IMR-90 (cell line): ENCODE measurements around the gene CHST10. TPM values are rescaled to one million over a fixed set of nuclear protein-coding genes. Genes with fewer than 3 reads are reported as not detected.

Source experiments
- ATAC-seq: fragments of 200-7000 bp; cut with Tn5 transposase; 2 replicates; pipeline ENCODE4 v1.9.1; 2020; ENCODE audit warnings: low read depth, mild to moderate bottlenecking, moderate library complexity
- BruUV-seq: library from RNA; stranded (reverse); fragments of 400-500 nt; replicated peaks from 2 replicates; lab custom pipeline; 2021; lab: Mats Ljungman, UMichigan
- CTCF ChIA-PET: fragments of 300-600 bp; formaldehyde crosslinking; extraction: SDS; loops from one replicate; lab custom pipeline; 2021; ENCODE audit warnings: antibody characterized with exemption; lab: Yijun Ruan, JAX
- POLR2A ChIA-PET: fragments of 300-600 bp; sonication (Branson Sonifier 250); formaldehyde crosslinking; loops from one replicate; lab custom pipeline; 2022; ENCODE audit warnings: antibody characterized with exemption; ENCODE audit not compliant: unreplicated experiment; lab: Charles Lee
- DNase-seq: peaks from one replicate; pipeline ENCODE4 v3.0.0; 2013
- H2AFZ ChIP-seq: replicated peaks from 2 replicates; pipeline ENCODE3; 2013; ENCODE audit warnings: low read length, mild to moderate bottlenecking; ENCODE audit not compliant: poor library complexity
- H2AK5ac ChIP-seq: 2 replicates; pipeline ENCODE4 v1.6.1; 2013; ENCODE audit warnings: low read depth, low read length, inconsistent platforms
- H2AK9ac ChIP-seq: replicated peaks from 2 replicates; pipeline ENCODE3; 2013; ENCODE audit warnings: mild to moderate bottlenecking, low read depth, low read length, moderate library complexity; ENCODE audit not compliant: poor library complexity
- H2BK120ac ChIP-seq: 2 replicates; pipeline ENCODE4 v1.6.1; 2013; ENCODE audit warnings: low read depth, low read length, inconsistent platforms
- H2BK15ac ChIP-seq: 3 replicates; pipeline ENCODE4 v1.6.1; 2013; ENCODE audit warnings: low read depth, low read length, inconsistent platforms
- H2BK20ac ChIP-seq: 2 replicates; pipeline ENCODE4 v1.6.1; 2013; ENCODE audit warnings: low read depth, mild to moderate bottlenecking, inconsistent platforms, low read length, moderate library complexity
- H2BK5ac ChIP-seq: 2 replicates; pipeline ENCODE4 v1.6.1; 2013; ENCODE audit warnings: mild to moderate bottlenecking, low read depth, low read length, inconsistent platforms; ENCODE audit not compliant: poor library complexity, severe bottlenecking
- H3K14ac ChIP-seq: replicated peaks from 2 replicates; pipeline ENCODE4 v1.6.1; 2013; ENCODE audit warnings: low read depth, low read length, inconsistent platforms
- H3K18ac ChIP-seq: 2 replicates; pipeline ENCODE4 v1.6.1; 2013; ENCODE audit warnings: low read depth, low read length, control low read depth
- H3K23ac ChIP-seq: 2 replicates; pipeline ENCODE4 v1.6.1; 2013; ENCODE audit warnings: low read depth, low read length, inconsistent platforms
- H3K27ac ChIP-seq: 2 replicates; pipeline ENCODE4 v1.5.1; 2013; ENCODE audit warnings: mild to moderate bottlenecking, control low read depth, low read length; ENCODE audit not compliant: insufficient read depth
- H3K27me3 ChIP-seq: 2 replicates; pipeline ENCODE4 v1.6.1; 2013; ENCODE audit warnings: low read length; ENCODE audit not compliant: control insufficient read depth, insufficient read depth
- H3K36me3 ChIP-seq: 2 replicates; pipeline ENCODE4 v1.6.1; 2013; ENCODE audit warnings: low read length, mixed read lengths; ENCODE audit not compliant: control insufficient read depth, insufficient read depth
- H3K4ac ChIP-seq: 2 replicates; pipeline ENCODE4 v1.6.1; 2013; ENCODE audit warnings: low read depth, low read length, inconsistent platforms
- H3K4me1 ChIP-seq: 2 replicates; pipeline ENCODE4 v1.6.1; 2013; ENCODE audit warnings: low read length, mixed read lengths; ENCODE audit not compliant: control insufficient read depth, insufficient read depth
- H3K4me2 ChIP-seq: 2 replicates; pipeline ENCODE4 v1.6.1; 2013; ENCODE audit warnings: low read depth, mild to moderate bottlenecking, control low read depth, low read length, moderate library complexity
- H3K4me3 ChIP-seq: 2 replicates; pipeline ENCODE4 v1.5.1; 2013; ENCODE audit warnings: low read depth, mild to moderate bottlenecking, control low read depth, low read length, moderate library complexity; ENCODE audit not compliant: insufficient read depth
- H3K56ac ChIP-seq: 2 replicates; pipeline ENCODE4 v1.6.1; 2013; ENCODE audit warnings: low read length, inconsistent platforms; ENCODE audit not compliant: insufficient read depth; ENCODE audit errors: extremely low read depth
- H3K79me1 ChIP-seq, 2 experiments: 2 replicates each; pipeline ENCODE4 v1.6.1; 2013; ENCODE audit warnings: low read length in 2 of 2, inconsistent platforms in 1 of 2, low read depth in 1 of 2
- H3K9ac ChIP-seq: 2 replicates; pipeline ENCODE4 v1.6.1; 2013; ENCODE audit warnings: low read depth, low read length, control low read depth
- H3K9me1 ChIP-seq: 2 replicates; pipeline ENCODE4 v1.6.1; 2013; ENCODE audit warnings: low read length, inconsistent platforms; ENCODE audit not compliant: insufficient read depth
- H3K9me3 ChIP-seq: 2 replicates; pipeline ENCODE4 v1.6.1; 2013; ENCODE audit warnings: low read length; ENCODE audit not compliant: control insufficient read depth, insufficient read depth
- H4K20me1 ChIP-seq: 2 replicates; pipeline ENCODE4 v1.6.1; 2013; ENCODE audit warnings: low read length, inconsistent platforms; ENCODE audit not compliant: insufficient read depth
- H4K5ac ChIP-seq: 2 replicates; pipeline ENCODE4 v1.6.1; 2013; ENCODE audit warnings: mild to moderate bottlenecking, low read depth, low read length, control low read depth
- H4K8ac ChIP-seq, 2 experiments: 2 replicates each; pipeline ENCODE4 v1.6.1; 2013; ENCODE audit warnings: low read depth in 2 of 2, low read length in 2 of 2, control low read depth in 1 of 2, inconsistent platforms in 1 of 2
- H4K91ac ChIP-seq: 2 replicates; pipeline ENCODE4 v1.6.1; 2013; ENCODE audit warnings: low read depth, low read length, inconsistent platforms; ENCODE audit not compliant: insufficient read depth
- BHLHE40 ChIP-seq: fragments of 150-350 bp; IDR thresholded peaks from 2 replicates; pipeline ENCODE4 v1.6.1; 2016; ENCODE audit warnings: mild to moderate bottlenecking, low read depth, low read length
- CEBPB ChIP-seq: IDR thresholded peaks from 2 replicates; pipeline ENCODE4 v1.6.1; 2012; ENCODE audit warnings: low read depth, low read length, improper control_type of control experiment
- CHD1 ChIP-seq: IDR thresholded peaks from 2 replicates; pipeline ENCODE4 v1.6.1; 2012; ENCODE audit warnings: low read depth, low read length, improper control_type of control experiment
- CTCF ChIP-seq: conservative IDR thresholded peaks from 2 replicates; pipeline ENCODE4 v1.5.1; 2012; ENCODE audit warnings: mild to moderate bottlenecking, low read depth, low read length, improper control_type of control experiment
- ELK1 ChIP-seq: fragments of 150-350 bp; IDR thresholded peaks from 2 replicates; pipeline ENCODE4 v1.6.1; 2016; ENCODE audit warnings: low read depth, mild to moderate bottlenecking, low read length, moderate library complexity, borderline replicate concordance
- FOS ChIP-seq: fragments of 150-350 bp; IDR thresholded peaks from 2 replicates; pipeline ENCODE4 v1.6.1; 2016; ENCODE audit warnings: low read depth, low read length
- MAFK ChIP-seq: IDR thresholded peaks from 2 replicates; pipeline ENCODE4 v1.6.1; 2012; ENCODE audit warnings: low read depth, low read length, improper control_type of control experiment
- MAZ ChIP-seq: IDR thresholded peaks from 2 replicates; pipeline ENCODE4 v1.6.1; 2012; ENCODE audit warnings: low read depth, mild to moderate bottlenecking, low read length, improper control_type of control experiment, moderate library complexity, borderline replicate concordance
- MXI1 ChIP-seq: IDR thresholded peaks from 2 replicates; pipeline ENCODE4 v1.6.1; 2012; ENCODE audit warnings: low read depth, mild to moderate bottlenecking, low read length, moderate library complexity, borderline replicate concordance
- NFE2L2 ChIP-seq: fragments of 150-350 bp; IDR thresholded peaks from 2 replicates; pipeline ENCODE4 v1.6.1; 2016; ENCODE audit warnings: low read depth, mild to moderate bottlenecking, low read length
- RAD21 ChIP-seq: IDR thresholded peaks from 2 replicates; pipeline ENCODE4 v1.6.1; 2012; ENCODE audit warnings: low read length, improper control_type of control experiment
- RCOR1 ChIP-seq: IDR thresholded peaks from 2 replicates; pipeline ENCODE4 v1.6.1; 2012; ENCODE audit warnings: mild to moderate bottlenecking, low read length, improper control_type of control experiment; ENCODE audit not compliant: insufficient replicate concordance
- RFX5 ChIP-seq: IDR thresholded peaks from 2 replicates; pipeline ENCODE4 v1.8.0; 2012; ENCODE audit warnings: low read depth, mild to moderate bottlenecking, low read length, moderate library complexity
- SMC3 ChIP-seq: fragments of 150-350 bp; IDR thresholded peaks from 2 replicates; pipeline ENCODE4 v1.6.1; 2016; ENCODE audit warnings: low read depth, mild to moderate bottlenecking, antibody characterized with exemption, low read length, moderate library complexity
- USF2 ChIP-seq: fragments of 150-350 bp; IDR thresholded peaks from 2 replicates; pipeline ENCODE4 v1.6.1; 2017; ENCODE audit warnings: mild to moderate bottlenecking, antibody characterized with exemption, low read length, low read depth
- WGBS, 2 experiments: methylation state at CpG; one replicate each; pipeline versions ENCODE4 v1.1.5 to v1.1.7; 2013; ENCODE audit warnings: missing lambda C conversion rate in 2 of 2; ENCODE audit not compliant: insufficient read length in 1 of 2; ENCODE audit errors: extremely low coverage in 2 of 2; 5-methylcytosine and 5-hydroxymethylcytosine counted together
- dilution Hi-C: fragments of 300-500 bp; cut with HindIII; formaldehyde crosslinking; loops from one replicate; pipeline ENCODE4 v1.14.3; 2018; ENCODE audit warnings: low sequenced_read_pairs; ENCODE audit not compliant: unreplicated experiment
- in situ Hi-C: fragments of 300-500 bp; cut with MboI; formaldehyde crosslinking; loops from 3 replicates; pipeline ENCODE4 v1.14.3; 2019; ENCODE audit warnings: low sequenced_read_pairs, inconsistent platforms, mixed read lengths
- intact Hi-C: fragments of 100-400 bp; cut with micrococcal nuclease; formaldehyde crosslinking; loops from 2 replicates; pipeline ENCODE4 v1.10.0; 2022
- polyA plus RNA-seq, 3 experiments: library from polyadenylated mRNA; depleted of rRNA; stranded (reverse); fragments of >200 nt; gene quantifications; 2 replicates each; pipeline ENCODE4 v1.2.3, GENCODE V29; 2012; ENCODE audit warnings: low replicate concordance in 1 of 3
- total RNA-seq: library from RNA; depleted of rRNA; stranded (reverse); fragments of >200 nt; gene quantifications from 2 replicates; pipeline ENCODE4 v1.2.3, GENCODE V29; 2012

CHST10 gene
- total and polyA plus RNA-seq, 2 of the 4 experiments (the other 2 are of a cell fraction), result 6.9 to 8.6 TPM

- no peaks in the 10 kb centered on the region for H3K4me1 ChIP-seq
- POLR2A ChIA-PET, result no interaction called here
- BruUV-seq, result no TSS peak
- WGBS, 2 experiments, result 0% methylated on average over 1 of the region's 19 CpGs; no CpG with 5 or more reads in 1 of the 2 experiments
- no peak overlapping the region for H2BK15ac ChIP-seq
- peak overlapping the region; percentile 60 for H2AK9ac ChIP-seq
- H4K91ac ChIP-seq, result no peak overlapping the region
- H3K18ac ChIP-seq, result no peak overlapping the region
- H4K8ac ChIP-seq, result peak overlapping the region; percentile 1 to 41; a peak in 2 of 4 replicates
- no peak overlapping the region for H2BK20ac ChIP-seq
- H3K4ac ChIP-seq, result no peak overlapping the region; the same call in 1 of the 2 replicates
- no peaks in the 10 kb centered on the region for H3K9me1 ChIP-seq
- no peak overlapping the region for H2BK5ac ChIP-seq
- peak overlapping the region; percentile 68 for H3K4me2 ChIP-seq
- peak overlapping the region; percentile 63 for H3K9ac ChIP-seq
- H2AFZ ChIP-seq, result peak overlapping the region; percentile 95
- CTCF ChIA-PET, result interaction anchor here (0.6 kb wide), 1 partner anchor 36 kb away, joined by 3 read pairs; no protein-coding TSS in a partner anchor
- H3K23ac ChIP-seq, result no peak overlapping the region
- dilution Hi-C loops (no loop called here), in situ Hi-C loops (no loop called here), intact Hi-C loops (no loop called here)
- ATAC-seq (no peak), DNase-seq (no peak)
- TF ChIP-seq USF2 (no peak), RCOR1 (no peak), MAZ (no peak), SMC3 (no peak), CTCF (no peak), NFE2L2 (no peak), BHLHE40 (no peak), FOS (no peak), ELK1 (no peak), CHD1 (no peak), CEBPB (no peak), MAFK (no peak), RAD21 (no peak), MXI1 (no peak), RFX5 (no peak)
- no peaks in the 10 kb centered on the region for H3K9me3 ChIP-seq
- peak overlapping the region; percentile 64 for H3K4me3 ChIP-seq
- no peak overlapping the region for H2AK5ac ChIP-seq
- H3K56ac ChIP-seq, result no peak overlapping the region
- peak overlapping the region; percentile 47; the same call in 1 of the 2 replicates for H3K27ac ChIP-seq
- peaks cover 0 to 9% of the 10 kb centered on the region in 2 experiments; a peak in 2 of 4 replicates for H3K79me1 ChIP-seq
- H4K20me1 ChIP-seq, result no peaks in the 10 kb centered on the region
- H3K14ac ChIP-seq, result 0 out of 2 replicates have a peak overlapping the region, but pooled peaks have one; percentile 48
- H4K5ac ChIP-seq, result no peak overlapping the region; the same call in 1 of the 2 replicates
- no peak overlapping the region for H2BK120ac ChIP-seq
- peaks cover 2% of the 10 kb centered on the region for H3K36me3 ChIP-seq
- peaks cover 7% of the 10 kb centered on the region; the same call in 1 of the 2 replicates for H3K27me3 ChIP-seq
These were observed 250 bp upstream of the CHST10 start for GRCh38 chr2:100417711-100418124.
